Epithelial cell of proximal tubule (primary cell): ENCODE measurements around the gene NPAS3. TPM values are rescaled to one million over a fixed set of nuclear protein-coding genes. Genes with fewer than 3 reads are reported as not detected.

Experiments used
- DNase-seq: peaks from one replicate; pipeline ENCODE4 v3.0.0-alpha.2; 2011; ENCODE audit warnings: low read depth
- H3K4me3 ChIP-seq: 2 replicates; pipeline ENCODE4 v1.5.1; 2011; ENCODE audit warnings: low read depth, mild to moderate bottlenecking, low read length
- CTCF ChIP-seq: conservative IDR thresholded peaks from 2 replicates; pipeline ENCODE4 v1.5.1; 2012; ENCODE audit warnings: low read depth, mild to moderate bottlenecking, low read length
- total RNA-seq: library from RNA; depleted of rRNA; stranded (reverse); fragments of >200 nt; gene quantifications from 2 replicates; pipeline ENCODE4 v1.2.3, GENCODE V29; 2015

Gene NPAS3
- total RNA-seq, 1 donor from 2014 or later = 0.35 TPM

- no peak for DNase-seq
- no peak for TF ChIP-seq CTCF
- no peak overlapping the region for H3K4me3 ChIP-seq
Observed at GRCh38 chr14:33393231-33393894, 454.7 kb downstream of the NPAS3 start.

GRCh38 chr14:33393895-33394368 is 455.3 kb downstream of the NPAS3 start:
- no peak overlapping the region for H3K4me3 ChIP-seq
- no peak for TF ChIP-seq CTCF
- DNase-seq = no peak

GRCh38 chr14:33401311-33401710 is 462.6 kb downstream of the NPAS3 start:
- DNase-seq = no peak
- H3K4me3 ChIP-seq = no peak overlapping the region

GRCh38 chr14:33402604-33403003 is 463.9 kb downstream of the NPAS3 start:
- no peak for DNase-seq
- no peak for TF ChIP-seq CTCF
- H3K4me3 ChIP-seq = no peak overlapping the region

More at GRCh38 chr14:33401311-33401710, 462.6 kb downstream of the NPAS3 start:
- no peak for TF ChIP-seq CTCF

DNA sequence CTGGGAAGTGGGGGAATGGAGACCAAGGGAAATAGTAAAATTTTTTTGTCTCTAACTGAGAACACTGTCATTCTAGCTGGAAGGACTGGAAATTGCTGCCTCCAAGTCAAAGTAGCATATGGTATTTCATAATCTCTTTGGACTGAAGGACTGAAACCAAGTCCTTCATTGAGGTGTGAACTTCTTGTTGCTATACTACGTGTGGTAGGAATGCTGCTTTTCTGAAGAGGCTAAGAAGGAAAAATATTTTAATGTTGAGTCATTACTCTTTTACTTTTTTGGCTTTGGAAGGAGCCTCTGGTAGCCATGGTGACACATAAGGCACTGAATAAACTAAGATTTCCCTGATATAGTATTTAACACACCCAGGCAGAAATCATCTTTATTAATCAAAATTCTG is 465.4 kb downstream of the NPAS3 start:
- DNase-seq = peak; percentile 16
- TF ChIP-seq CTCF = no peak
- H3K4me3 ChIP-seq = no peak overlapping the region

DNA sequence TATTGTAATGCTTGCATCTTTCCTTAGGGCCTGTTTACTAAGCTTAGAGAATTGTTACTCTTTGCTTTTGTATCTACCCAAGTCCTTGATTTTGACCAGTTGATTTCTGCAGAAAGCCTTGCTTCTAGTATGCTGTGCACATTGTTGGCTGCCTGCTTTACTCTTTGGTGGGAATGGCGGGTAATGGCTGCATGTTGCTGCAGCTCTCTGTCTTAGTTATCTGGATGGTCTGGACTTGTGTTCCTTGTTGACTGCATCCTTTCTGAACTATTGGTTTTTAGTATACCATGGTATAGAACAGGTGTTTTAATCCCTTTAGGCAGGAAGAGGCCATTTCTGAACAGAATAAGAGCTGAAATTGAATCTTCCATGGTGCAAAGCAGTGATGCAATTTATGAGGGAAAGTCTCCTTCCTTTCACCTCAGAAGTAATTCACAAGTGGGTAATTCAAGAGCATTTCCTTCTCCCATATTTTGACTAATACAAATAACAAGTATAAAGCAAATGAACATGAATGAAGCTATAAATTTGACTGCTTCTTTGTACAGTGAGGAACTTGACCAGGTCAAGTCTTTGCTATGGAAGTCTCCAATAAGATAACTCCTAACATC is 466.4 kb downstream of the NPAS3 start:
- no peak for TF ChIP-seq CTCF
- H3K4me3 ChIP-seq = no peak overlapping the region
- no peak for DNase-seq

DNA sequence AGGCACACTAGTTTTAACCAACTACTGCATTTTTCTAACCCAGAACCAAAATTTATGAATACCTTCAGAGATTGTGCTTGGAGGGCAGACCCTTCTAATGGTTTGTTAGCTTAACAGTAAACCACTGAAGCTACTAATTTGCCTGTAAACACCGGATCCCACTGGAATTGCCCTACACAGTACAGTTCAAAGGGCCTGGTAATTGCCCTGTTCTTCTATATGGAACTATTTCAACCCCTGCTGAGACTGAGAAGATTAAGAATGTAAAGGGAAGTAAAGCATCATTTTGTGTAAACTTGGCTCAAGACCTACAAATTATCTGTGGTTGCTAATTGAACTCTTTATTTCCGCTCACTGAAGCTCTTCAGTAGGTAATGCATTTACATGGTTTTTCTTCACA is 468.1 kb downstream of the NPAS3 start:
- no peak overlapping the region for H3K4me3 ChIP-seq
- no peak for TF ChIP-seq CTCF
- no peak for DNase-seq
